Measurements from ENCODE around the gene CACNA1S. TPM values are rescaled to one million over a fixed set of nuclear protein-coding genes. Genes with fewer than 3 reads are reported as not detected.

Gene CACNA1S
- total RNA-seq, 1 experiment from 2014 or later, result not detected

DNA sequence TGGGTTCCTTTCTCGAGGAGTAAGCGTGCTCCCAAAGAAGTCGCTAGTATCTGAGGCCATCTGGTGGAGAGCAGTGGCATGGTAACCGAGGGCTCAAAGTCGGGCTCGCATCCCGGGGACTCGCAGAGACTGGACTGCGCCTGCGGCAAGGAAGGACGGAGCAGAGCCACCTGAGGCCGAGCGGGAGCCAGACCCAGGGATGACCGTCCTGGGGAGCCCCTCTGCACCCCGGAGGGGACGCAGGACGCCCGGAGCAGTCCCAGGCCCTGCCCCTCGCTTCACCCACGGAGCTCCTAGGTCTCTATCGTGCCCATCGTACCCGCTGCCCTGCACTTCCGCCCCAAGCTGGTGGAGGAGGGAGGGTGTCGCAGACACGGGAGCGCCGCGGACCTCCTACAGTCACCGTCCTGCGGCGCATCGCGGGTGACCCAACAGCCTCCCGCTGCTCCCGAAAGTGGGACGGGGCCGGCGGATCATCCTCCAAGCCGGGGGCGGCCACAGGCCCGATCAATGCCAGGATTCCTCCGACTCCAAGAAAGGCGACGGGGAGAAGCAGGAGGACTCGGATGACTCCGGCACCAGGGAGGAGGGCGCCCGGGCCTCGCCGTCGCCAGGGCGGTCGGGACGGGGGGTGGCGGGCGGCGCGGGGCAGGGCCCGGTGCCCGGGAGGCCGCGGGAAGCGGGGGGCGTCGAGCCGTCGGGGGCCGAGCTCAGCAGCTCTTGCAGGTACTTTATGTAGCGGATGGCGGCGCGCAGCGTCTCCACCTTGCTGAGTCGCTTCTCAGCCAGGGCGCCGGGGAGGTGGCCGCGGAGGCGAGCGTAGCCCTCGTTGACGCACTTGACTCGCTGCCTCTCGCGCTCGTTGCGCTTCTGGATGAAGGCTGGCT lies 2.3 kb upstream of the CACNA1S start:
- DNase-seq (ENCODE audit: low read depth, low spot score) (peak; percentile 82), ATAC-seq (peak; percentile 98)
- H3K27me3 ChIP-seq (ENCODE audit: control insufficient read depth, insufficient read depth, low read length), result no peaks in the 10 kb centered on the region
- in situ Hi-C loops (cut with HindIII; ENCODE audit: low pct_unique_long_range_greater_than_20kb, low sequenced_read_pairs) (no loop called here), intact Hi-C loops (cut with micrococcal nuclease; ENCODE audit: unreplicated experiment) (loop anchor here (1.0 to 5.0 kb wide), 2 partner anchors 28 to 137 kb away; no protein-coding TSS in a partner anchor)
- no peaks in the 10 kb centered on the region for H3K36me3 ChIP-seq (ENCODE audit: control insufficient read depth, insufficient read depth, low read length)
- H3K9me3 ChIP-seq (ENCODE audit: control insufficient read depth, insufficient read depth, low read depth, low read length), result no peaks in the 10 kb centered on the region
- TF ChIP-seq, protein P1, sequence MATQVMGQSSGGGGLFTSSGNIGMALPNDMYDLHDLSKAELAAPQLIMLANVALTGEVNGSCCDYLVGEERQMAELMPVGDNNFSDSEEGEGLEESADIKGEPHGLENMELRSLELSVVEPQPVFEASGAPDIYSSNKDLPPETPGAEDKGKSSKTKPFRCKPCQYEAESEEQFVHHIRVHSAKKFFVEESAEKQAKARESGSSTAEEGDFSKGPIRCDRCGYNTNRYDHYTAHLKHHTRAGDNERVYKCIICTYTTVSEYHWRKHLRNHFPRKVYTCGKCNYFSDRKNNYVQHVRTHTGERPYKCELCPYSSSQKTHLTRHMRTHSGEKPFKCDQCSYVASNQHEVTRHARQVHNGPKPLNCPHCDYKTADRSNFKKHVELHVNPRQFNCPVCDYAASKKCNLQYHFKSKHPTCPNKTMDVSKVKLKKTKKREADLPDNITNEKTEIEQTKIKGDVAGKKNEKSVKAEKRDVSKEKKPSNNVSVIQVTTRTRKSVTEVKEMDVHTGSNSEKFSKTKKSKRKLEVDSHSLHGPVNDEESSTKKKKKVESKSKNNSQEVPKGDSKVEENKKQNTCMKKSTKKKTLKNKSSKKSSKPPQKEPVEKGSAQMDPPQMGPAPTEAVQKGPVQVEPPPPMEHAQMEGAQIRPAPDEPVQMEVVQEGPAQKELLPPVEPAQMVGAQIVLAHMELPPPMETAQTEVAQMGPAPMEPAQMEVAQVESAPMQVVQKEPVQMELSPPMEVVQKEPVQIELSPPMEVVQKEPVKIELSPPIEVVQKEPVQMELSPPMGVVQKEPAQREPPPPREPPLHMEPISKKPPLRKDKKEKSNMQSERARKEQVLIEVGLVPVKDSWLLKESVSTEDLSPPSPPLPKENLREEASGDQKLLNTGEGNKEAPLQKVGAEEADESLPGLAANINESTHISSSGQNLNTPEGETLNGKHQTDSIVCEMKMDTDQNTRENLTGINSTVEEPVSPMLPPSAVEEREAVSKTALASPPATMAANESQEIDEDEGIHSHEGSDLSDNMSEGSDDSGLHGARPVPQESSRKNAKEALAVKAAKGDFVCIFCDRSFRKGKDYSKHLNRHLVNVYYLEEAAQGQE (IDR thresholded peaks at IDR 0.05; ENCODE audit: insufficient read depth in 1 of 2, low read depth in 2 of 2, low read length in 1 of 2), result 0 out of 4 replicates have a peak, but pooled peaks of 1 of the 2 experiments have one; percentile 6
- TF ChIP-seq SIN3A (IDR thresholded peaks at IDR 0.05; ENCODE audit: borderline replicate concordance, insufficient read depth, low read depth, low read length), result no peak
- TF ChIP-seq TCF7L2 (IDR thresholded peaks at IDR 0.05; ENCODE audit: low read depth, low read length), result peak; percentile 28; the same call in 1 of the 2 replicates
- TF ChIP-seq, protein P2, sequence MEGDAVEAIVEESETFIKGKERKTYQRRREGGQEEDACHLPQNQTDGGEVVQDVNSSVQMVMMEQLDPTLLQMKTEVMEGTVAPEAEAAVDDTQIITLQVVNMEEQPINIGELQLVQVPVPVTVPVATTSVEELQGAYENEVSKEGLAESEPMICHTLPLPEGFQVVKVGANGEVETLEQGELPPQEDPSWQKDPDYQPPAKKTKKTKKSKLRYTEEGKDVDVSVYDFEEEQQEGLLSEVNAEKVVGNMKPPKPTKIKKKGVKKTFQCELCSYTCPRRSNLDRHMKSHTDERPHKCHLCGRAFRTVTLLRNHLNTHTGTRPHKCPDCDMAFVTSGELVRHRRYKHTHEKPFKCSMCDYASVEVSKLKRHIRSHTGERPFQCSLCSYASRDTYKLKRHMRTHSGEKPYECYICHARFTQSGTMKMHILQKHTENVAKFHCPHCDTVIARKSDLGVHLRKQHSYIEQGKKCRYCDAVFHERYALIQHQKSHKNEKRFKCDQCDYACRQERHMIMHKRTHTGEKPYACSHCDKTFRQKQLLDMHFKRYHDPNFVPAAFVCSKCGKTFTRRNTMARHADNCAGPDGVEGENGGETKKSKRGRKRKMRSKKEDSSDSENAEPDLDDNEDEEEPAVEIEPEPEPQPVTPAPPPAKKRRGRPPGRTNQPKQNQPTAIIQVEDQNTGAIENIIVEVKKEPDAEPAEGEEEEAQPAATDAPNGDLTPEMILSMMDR (IDR thresholded peaks at IDR 0.05), result peak; percentile 89
- ChIA-PET CTCF (interaction anchor here (0.6 to 2.2 kb wide), 7 partner anchors 29 to 143 kb away, joined by 3 to 25 read pairs (median 7); no protein-coding TSS in a partner anchor), POLR2A (interaction anchor here (0.6 kb wide), 1 partner anchor 463 kb away, joined by 3 read pairs; no protein-coding TSS in a partner anchor)
- BruUV-seq (replicated peaks), result no TSS peak
- peaks cover 3% of the 10 kb centered on the region; the same call in 1 of the 2 replicates for H3K4me1 ChIP-seq (ENCODE audit: control insufficient read depth, insufficient read depth, low read length)
- peak overlapping the region; percentile 63; the same call in 1 of the 2 replicates for H3K27ac ChIP-seq (ENCODE audit: low read length)
- peak overlapping the region; percentile 62 to 78 for H3K4me3 ChIP-seq (ENCODE audit: low read depth in 2 of 2, low read length in 2 of 2)

GRCh38 chr1:201113451-201114244 lies 1.4 kb upstream of the CACNA1S start:
- DNase-seq (ENCODE audit: low read depth, low spot score) (no peak), ATAC-seq (peak; percentile 10)
- ChIA-PET CTCF (interaction anchor here (0.7 to 2.2 kb wide), 8 partner anchors 13 to 142 kb away, joined by 3 to 25 read pairs (median 6); partner anchors contain the start of gene ASCL5), POLR2A (interaction anchor here (0.6 kb wide), 1 partner anchor 462 kb away, joined by 3 read pairs; no protein-coding TSS in a partner anchor)
- Histone ChIP-seq H3K4me1 (ENCODE audit: control insufficient read depth, insufficient read depth, low read length) (peaks cover 3% of the 10 kb centered on the region; the same call in 1 of the 2 replicates), H3K27me3 (ENCODE audit: control insufficient read depth, insufficient read depth, low read length) (no peaks in the 10 kb centered on the region), H3K4me3 (ENCODE audit: low read depth in 2 of 2, low read length in 2 of 2) (peak overlapping the region; percentile 62 to 78), H3K9me3 (ENCODE audit: control insufficient read depth, insufficient read depth, low read depth, low read length) (no peaks in the 10 kb centered on the region), H3K27ac (ENCODE audit: low read length) (peak overlapping the region; percentile 63; the same call in 1 of the 2 replicates), H3K36me3 (ENCODE audit: control insufficient read depth, insufficient read depth, low read length) (no peaks in the 10 kb centered on the region)
- TF ChIP-seq TCF7L2 (IDR thresholded peaks at IDR 0.05; ENCODE audit: low read depth, low read length) (no peak), POLR2AphosphoS5 (IDR thresholded peaks at IDR 0.05; ENCODE audit: low read depth, low read length) (no peak), SIN3A (IDR thresholded peaks at IDR 0.05; ENCODE audit: borderline replicate concordance, insufficient read depth, low read depth, low read length) (no peak)
- TF ChIP-seq, protein P2 (IDR thresholded peaks at IDR 0.05), result no peak
- TF ChIP-seq, protein P1 (IDR thresholded peaks at IDR 0.05; ENCODE audit: insufficient read depth in 1 of 2, low read depth in 2 of 2, low read length in 1 of 2), result no peak
- in situ Hi-C loops (cut with HindIII; ENCODE audit: low pct_unique_long_range_greater_than_20kb, low sequenced_read_pairs), result no loop called here
- intact Hi-C loops (cut with micrococcal nuclease; ENCODE audit: unreplicated experiment), result loop anchor here (1.0 to 5.0 kb wide), 2 partner anchors 27 to 136 kb away; no protein-coding TSS in a partner anchor
- BruUV-seq (replicated peaks), result no TSS peak

Measured in Panc1 (cell line).